ENCODE results near the gene RYR2. TPM values are rescaled to one million over a fixed set of nuclear protein-coding genes. Genes with fewer than 3 reads are reported as not detected.

Gene RYR2
- total and polyA plus RNA-seq, 2 of the 8 experiments (the other 6 are each of a cell fraction or from before 2014, with no cell fraction given) = 1.3 to 4.4 TPM

- TF ChIP-seq RXRA (IDR thresholded peaks at IDR 0.05; ENCODE audit: insufficient read depth, low read depth, low read length) (no peak), GABPA (IDR thresholded peaks at IDR 0.05; ENCODE audit: borderline replicate concordance, insufficient read depth, low read length) (no peak), KDM5A (IDR thresholded peaks at IDR 0.05; ENCODE audit: low read length) (no peak), BACH1 (IDR thresholded peaks at IDR 0.05; ENCODE audit: low read length) (no peak), CHD2 (IDR thresholded peaks at IDR 0.05; ENCODE audit: low read length) (no peak)
Measured at GRCh38 chr1:237170149-237170548, 128.2 kb downstream of the RYR2 start (continued).
